ENCODE data around the gene MGAT5B. TPM values are rescaled to one million over a fixed set of nuclear protein-coding genes. Genes with fewer than 3 reads are reported as not detected.

The MGAT5B gene
- total RNA-seq, 1 donor from 2014 or later: 7.4 TPM

- no peaks in the 10 kb centered on the region for H3K4me1 Mint-ChIP-seq
- H3K9me3 Mint-ChIP-seq: peaks cover 5% of the 10 kb centered on the region
- no peak for DNase-seq
- H3K27me3 Mint-ChIP-seq: peaks cover 15% of the 10 kb centered on the region
- no peak overlapping the region for H3K27ac Mint-ChIP-seq
- ChIA-PET POLR2A (no interaction called here), CTCF (no interaction called here)
- no peak for TF ChIP-seq CTCF (IDR thresholded peaks at IDR 0.05)
- no peak overlapping the region for H3K4me3 Mint-ChIP-seq
- intact Hi-C loops (cut with micrococcal nuclease): no loop called here
- no peaks in the 10 kb centered on the region for H3K36me3 Mint-ChIP-seq (ENCODE audit: low read depth)
- no peak for ATAC-seq (ENCODE audit: low read depth)
These were observed 37.6 kb downstream of the MGAT5B start for GRCh38 chr17:76905836-76906235.

GRCh38 chr17:76906463-76906862 is 38.3 kb downstream of the MGAT5B start:
- CTCF ChIA-PET: no interaction called here
- Mint-ChIP-seq H3K4me3 (no peak overlapping the region), H3K27ac (no peak overlapping the region), H3K36me3 (ENCODE audit: low read depth) (no peaks in the 10 kb centered on the region), H3K27me3 (peaks cover 15% of the 10 kb centered on the region), H3K9me3 (peaks cover 5% of the 10 kb centered on the region), H3K4me1 (no peaks in the 10 kb centered on the region)
- DNase-seq (no peak), ATAC-seq (ENCODE audit: low read depth) (no peak)
- TF ChIP-seq CTCF (IDR thresholded peaks at IDR 0.05): no peak
- POLR2A ChIA-PET: no interaction called here
- intact Hi-C loops (cut with micrococcal nuclease): no loop called here

GRCh38 chr17:76907352-76907751 is 39.1 kb downstream of the MGAT5B start:
- Mint-ChIP-seq H3K4me3 (no peak overlapping the region), H3K27me3 (peaks cover 15% of the 10 kb centered on the region), H3K36me3 (ENCODE audit: low read depth) (no peaks in the 10 kb centered on the region), H3K9me3 (peaks cover 5% of the 10 kb centered on the region), H3K27ac (no peak overlapping the region), H3K4me1 (no peaks in the 10 kb centered on the region)
- POLR2A ChIA-PET: no interaction called here
- intact Hi-C loops (cut with micrococcal nuclease): no loop called here
- DNase-seq (no peak), ATAC-seq (ENCODE audit: low read depth) (no peak)
- TF ChIP-seq CTCF (IDR thresholded peaks at IDR 0.05): no peak
- CTCF ChIA-PET: no interaction called here

GRCh38 chr17:76909971-76910760 is 42.0 kb downstream of the MGAT5B start:
- intact Hi-C loops (cut with micrococcal nuclease): no loop called here
- Mint-ChIP-seq H3K4me3 (no peak overlapping the region), H3K9me3 (peaks cover 5% of the 10 kb centered on the region), H3K27me3 (peaks cover 29% of the 10 kb centered on the region), H3K4me1 (no peaks in the 10 kb centered on the region), H3K36me3 (ENCODE audit: low read depth) (no peaks in the 10 kb centered on the region), H3K27ac (no peak overlapping the region)
- ATAC-seq (ENCODE audit: low read depth): no peak
- POLR2A ChIA-PET: no interaction called here
- TF ChIP-seq CTCF (IDR thresholded peaks at IDR 0.05): no peak
- no peak for DNase-seq
- CTCF ChIA-PET: no interaction called here

- Mint-ChIP-seq H3K36me3 (ENCODE audit: low read depth) (no peaks in the 10 kb centered on the region), H3K4me3 (no peak overlapping the region), H3K9me3 (peaks cover 5% of the 10 kb centered on the region), H3K4me1 (no peaks in the 10 kb centered on the region), H3K27ac (no peak overlapping the region), H3K27me3 (peaks cover 29% of the 10 kb centered on the region)
- ATAC-seq (ENCODE audit: low read depth) (no peak), DNase-seq (no peak)
- CTCF ChIA-PET: no interaction called here
- TF ChIP-seq CTCF (IDR thresholded peaks at IDR 0.05): no peak
- POLR2A ChIA-PET: no interaction called here
- intact Hi-C loops (cut with micrococcal nuclease): no loop called here
These were observed 43.3 kb downstream of the MGAT5B start for GRCh38 chr17:76911299-76912017.

Measured in activated B cell treated with CpG ODN at 0.5 μM for 24 hours (primary cell).